T-helper 2 cell (primary cell): Measurements from ENCODE around the gene MT3.
"Not testable (repeated sequence)": the region's sequence is repeated elsewhere in the genome, so short reads cannot be mapped to it uniquely, and the experiment has no call there.

Experiments used
- DNase-seq, 5 experiments: peaks; one replicate each; pipeline versions ENCODE4 v3.0.0 to v3.0.0-alpha.2; 2012 to 2022

The MT3 gene

DNA sequence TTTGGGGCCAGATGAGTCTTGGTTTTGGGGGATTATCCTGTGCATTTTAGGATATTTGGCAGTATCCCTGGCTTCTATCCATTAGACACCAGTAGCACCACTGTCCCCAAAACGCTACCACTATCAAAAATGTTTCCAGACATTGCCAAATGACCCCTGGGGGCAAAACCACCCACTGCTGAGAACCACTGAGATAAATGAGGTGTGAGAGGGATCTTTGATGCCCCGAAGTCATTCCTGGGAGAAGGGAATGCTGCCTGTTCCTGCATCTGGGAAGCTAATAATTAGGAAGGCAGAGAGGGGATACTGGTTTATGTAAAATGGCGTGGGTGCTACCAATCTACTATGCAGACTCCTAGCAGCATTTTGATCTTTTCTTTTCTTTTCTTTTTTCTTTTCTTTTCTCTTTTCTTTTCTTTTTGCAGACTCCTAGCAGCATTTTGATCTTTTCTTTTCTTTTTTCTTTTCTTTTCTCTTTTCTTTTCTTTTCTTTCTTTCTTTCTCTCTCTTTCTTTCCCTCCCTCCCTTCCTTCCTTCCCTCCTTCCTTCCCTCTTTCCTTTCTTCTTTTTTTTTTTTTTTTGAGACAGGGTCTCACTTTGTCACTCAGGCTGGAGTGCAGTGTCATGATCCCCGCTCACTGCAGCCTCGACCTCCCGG is 8.8 kb upstream of the MT3 start:
- no peak for DNase-seq

DNA sequence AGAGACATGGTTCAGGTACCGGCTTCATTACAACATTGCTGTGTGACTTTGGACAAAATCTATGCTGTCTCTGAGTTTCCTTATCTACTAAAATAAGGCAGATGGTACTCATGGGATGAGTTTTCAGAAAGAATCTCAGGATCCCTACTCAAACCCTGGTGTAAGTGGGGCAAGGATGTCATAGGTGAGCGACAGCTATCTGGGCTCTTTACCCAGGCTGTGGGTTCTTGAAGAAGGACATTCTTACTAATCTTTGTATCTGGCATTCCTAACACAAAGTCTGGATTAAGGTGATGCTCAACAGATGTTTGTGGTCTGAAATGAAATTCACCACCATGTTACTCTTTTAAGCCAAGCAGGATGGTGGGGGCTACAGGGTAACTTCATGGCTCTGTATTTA is 6.4 kb upstream of the MT3 start:
- DNase-seq: not testable (repeated sequence)

DNA sequence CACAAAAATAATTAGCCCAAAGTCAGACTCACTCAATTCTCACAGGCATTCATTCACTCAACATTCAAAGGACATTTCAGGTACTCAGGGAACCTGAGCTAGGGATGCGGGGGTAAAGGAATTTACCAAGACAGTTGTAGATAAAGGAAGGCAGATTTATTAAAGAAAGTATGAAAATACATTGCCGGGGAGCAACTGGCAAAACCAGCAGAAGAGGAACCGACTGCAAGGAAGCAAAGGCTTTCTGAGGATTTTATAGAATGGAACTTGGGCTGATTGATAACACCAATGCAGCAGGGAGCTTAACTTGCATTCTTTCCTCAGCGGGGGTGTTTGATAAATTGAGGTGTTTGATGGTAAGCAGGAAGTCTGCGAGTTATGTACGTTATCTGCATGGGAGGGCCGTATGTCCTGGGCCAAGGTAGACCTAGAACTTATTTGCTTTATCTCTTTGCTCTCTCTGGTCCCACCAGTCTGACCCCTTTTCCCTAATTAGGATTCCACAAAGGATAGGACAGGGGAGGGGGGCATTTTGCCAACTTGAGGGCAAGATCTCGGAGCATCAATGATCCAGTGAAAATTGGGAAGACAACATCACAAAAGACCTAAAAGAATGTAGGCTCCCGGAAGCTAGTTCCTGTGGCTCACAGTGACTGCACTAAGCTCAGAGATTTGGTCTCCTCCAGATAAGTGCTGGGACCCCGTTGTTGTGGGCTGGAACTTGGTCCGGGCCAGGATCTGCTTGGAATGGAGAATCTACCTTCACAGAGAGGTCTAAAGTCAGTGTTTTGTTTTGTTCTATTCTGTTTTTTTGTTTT is 5.8 kb upstream of the MT3 start:
- DNase-seq: no peak

DNA sequence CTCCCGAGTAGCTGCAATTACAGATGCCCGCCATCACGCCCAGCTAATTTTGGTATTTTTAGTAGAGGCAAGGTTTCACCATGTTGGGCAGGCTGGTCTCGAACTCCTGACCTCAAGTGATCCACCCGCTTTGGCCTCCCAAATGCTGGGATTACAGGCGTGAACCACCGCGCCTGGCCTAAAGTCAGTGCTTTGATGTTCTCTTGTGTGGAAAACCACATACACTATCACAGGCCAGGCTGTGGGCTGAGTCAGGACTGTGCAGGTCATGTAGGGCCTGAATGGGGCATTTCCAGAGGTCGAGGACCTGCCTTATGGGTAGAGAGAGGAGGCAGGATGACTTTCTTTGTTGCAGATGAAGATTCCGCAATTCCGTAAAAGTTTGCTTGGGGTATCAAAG is 5.1 kb upstream of the MT3 start:
- no peak for DNase-seq

DNA sequence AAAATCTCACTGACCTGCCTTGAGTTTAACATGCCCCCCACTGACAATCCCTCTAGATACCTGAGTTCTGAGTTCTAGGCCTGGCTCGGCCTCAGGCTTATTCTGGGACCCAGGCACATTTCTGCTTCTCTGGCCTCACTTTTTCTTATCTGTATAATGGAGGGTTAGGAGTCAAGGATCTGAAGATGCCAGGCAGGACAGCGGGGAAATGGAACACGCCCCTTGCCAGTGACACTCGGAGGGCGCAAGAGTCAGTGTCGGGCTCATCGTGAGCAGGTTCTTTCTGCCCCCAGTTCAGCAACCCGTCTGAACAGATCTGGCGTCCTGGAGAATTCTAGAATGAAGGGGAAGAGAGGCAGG is 567 bp upstream of the MT3 start:
- DNase-seq: no peak

DNA sequence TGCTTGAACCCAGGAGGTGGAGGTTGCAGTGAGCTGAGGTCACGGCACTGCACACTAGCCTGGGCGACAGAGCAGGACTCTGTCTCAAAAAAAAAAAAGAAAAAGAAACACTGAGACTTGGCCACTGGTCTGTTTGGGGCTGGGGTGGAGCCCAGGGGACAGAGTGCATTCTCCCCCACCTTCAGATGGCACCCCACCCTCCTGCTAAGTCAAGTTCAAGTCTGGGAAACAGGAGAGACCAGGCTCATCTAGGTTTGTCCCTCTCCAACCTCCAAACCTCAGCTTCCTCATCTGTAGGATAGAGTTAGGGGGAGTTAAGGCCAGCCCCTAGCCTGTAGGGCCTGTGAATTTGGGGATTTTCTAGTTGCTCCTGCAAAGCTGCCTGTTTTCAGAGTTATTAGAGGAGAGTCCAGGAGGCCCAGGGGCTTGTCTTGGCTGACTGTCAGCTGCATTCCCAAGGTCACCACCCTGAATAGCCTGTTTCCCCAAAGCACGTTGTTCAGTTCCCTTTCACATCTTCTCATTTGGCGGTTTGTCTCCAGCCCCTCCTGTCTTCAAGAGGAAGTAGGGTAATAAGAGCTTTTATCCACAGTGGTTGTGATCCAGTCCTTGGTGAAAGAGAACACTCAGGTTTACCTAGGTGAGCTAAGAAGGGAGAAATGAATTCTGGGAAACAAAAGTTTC is 2.2 kb downstream of the MT3 start:
- DNase-seq: no peak

DNA sequence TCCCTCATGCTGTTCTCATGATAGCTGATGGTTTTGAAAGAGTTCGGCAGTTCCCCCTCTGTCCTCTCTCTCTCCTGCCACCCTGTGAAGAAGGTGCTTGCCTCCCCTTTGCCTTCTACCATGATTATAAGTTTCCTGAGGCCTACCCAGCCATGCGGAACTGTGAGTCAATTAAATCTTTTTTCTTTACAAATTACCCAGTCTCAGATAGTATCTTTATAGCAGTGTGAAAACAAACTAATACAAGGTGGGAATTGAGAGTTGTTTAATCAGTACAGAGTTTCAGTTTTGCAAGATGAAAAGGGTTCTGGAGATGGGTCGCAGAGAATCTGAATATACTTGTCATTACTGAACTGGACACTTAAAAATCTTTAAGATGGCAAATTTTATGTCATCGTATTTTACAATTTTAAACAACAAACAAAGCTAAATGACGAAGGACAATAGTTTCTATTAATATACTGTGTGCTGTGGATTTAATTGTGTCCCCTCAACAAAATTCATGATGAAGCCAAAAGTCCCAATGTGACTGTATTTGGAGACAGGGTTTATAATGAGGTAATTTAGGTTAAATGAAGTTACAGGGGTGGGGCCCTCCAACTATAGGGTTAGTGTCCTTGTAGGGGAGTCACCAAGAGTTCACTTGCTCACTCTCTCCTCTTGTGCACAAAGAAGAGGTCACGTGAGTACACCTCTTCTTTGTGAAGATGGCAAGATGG is 4.4 kb downstream of the MT3 start:
- DNase-seq: no peak

DNA sequence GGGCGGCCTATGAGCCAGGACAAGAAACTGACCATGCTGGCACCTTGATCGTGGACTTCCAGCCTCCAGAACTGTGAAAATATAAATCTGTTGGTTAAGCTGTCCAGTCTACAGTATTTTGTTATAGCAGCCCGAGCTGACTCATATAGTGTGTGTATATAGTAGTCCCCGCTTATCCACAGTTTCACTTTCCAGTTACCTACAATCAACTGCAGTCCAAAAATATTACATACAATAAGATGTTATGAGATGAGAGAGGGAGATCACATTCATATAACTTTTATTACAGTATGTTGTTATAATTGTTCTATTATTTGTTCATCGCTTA is 4.9 kb downstream of the MT3 start:
- no peak for DNase-seq

DNA sequence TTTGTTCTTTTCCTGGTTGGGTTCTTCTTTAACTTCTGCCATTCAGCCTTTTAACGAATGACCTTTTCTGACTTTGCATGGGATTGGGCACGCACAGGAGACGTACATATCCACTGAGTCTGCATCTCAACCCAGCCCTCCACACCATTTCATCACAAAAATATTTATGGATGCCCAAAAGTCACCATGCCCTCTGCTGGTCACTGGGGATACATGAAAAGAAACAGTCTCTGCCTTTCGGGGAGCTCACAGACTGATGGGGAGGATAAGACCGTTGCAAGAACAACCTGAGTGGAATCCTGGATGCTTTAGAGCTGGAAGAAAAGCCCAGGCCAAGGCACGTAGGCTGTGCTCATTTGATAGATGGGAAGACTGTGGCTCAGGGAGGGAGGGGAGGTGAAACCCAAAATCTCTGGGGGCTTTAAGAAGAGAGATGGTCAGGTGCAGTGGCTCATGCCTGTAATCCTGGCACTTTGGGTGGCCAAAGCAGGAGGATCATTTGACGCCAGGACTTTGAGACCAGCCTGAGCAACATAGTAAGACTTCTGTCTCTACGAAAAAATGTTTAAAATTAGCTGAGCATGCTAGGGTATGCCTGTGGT is 11.2 kb downstream of the MT3 start:
- DNase-seq: peak in 2 of 5 experiments; percentile 17 to 54

DNA sequence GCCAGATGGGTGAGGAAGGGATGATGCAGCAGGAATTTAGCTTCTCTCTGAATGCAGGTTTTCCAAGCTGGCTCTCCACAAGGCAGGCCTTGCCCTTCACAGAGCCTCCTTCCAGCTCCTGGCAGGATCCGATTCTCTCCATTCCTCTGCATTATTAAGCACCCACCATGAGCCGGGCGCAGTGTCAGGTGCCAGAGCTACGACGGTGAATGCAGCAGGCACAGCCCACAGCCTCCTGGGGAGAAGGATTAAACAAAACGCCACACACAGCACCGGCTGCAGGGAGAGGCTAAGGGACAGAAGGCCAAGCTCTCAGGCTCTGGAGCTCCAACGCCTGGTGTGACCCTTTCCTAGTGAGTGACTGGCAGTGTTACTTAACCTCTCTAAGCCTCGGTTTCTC is 12.0 kb downstream of the MT3 start:
- DNase-seq: no peak

DNA sequence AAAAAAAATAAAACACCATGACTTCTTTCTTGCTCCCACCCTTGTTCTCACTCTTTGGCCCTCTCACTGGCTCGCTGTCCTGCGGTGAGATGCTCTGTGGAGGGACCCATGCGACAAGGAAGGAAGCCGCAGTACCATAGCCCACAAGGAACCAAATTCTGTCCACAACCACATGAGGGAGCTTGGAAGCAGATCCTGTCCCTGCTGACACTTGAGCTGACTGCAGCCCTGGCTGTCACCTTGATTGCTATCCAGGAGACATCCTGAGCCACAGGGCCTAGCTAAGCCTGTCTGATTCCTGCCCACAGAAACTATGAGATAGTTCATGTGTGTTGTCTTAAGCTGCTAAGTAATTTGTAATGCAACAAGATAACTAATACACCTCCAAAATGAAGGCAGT is 14.3 kb downstream of the MT3 start:
- peak in 1 of 5 experiments; percentile 38 for DNase-seq

DNA sequence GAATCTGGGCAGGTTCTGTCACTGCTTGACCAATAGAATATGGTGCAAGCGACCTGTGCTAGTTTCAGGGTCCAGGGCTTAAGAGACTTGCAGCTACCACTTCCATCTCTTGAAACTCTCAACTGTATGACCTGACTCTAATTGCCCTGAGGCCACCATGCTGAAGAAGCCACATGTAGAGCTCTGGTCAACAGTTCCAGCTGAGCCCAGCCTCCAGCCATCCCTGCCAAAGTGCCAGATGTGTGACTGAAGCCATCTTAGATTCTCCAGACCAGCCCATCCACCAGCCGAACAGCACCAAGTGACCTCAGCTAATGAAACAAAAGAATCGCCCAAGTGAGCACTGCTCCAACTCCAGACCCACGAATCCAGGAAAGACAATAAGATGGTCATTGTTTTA is 15.6 kb downstream of the MT3 start:
- DNase-seq: no peak

DNA sequence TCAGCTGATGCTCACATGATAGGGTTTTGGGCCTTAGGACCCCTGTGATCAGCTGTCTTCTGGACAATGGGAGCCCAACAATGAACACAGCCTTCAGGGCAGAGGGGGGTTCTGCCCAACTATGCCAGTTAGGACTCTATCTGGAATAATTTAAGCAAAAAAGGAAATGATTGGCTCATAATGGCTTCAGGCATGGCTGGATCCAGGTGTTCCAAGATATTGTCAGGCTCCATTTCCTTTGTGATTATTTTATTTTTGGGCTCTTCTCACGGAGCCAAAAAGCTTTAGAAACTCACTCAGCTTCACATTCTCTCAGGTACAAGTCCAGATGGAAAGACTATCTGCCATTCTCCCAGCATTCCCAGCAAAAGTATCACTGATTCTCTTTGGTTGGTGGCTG is 16.1 kb downstream of the MT3 start:
- no peak for DNase-seq

DNA sequence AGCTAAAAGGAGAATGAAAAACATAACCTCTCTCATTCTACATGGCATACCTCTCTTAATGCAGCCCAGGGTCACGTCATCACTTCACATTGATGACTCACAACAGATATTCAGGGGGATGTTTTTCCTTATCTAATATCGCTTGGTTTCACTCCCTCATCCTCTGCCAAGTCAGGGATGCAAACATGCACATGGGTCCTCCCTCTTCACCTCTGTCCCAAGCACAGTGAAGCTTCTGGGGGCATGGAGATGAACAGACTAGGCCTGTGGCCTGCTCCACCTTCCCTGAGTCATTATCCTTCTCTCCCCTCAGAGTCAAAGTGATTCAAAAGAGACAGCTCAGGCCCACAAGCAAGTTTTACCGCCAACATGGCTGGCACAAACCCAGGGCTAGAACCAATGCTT is 16.7 kb downstream of the MT3 start:
- no peak for DNase-seq

DNA sequence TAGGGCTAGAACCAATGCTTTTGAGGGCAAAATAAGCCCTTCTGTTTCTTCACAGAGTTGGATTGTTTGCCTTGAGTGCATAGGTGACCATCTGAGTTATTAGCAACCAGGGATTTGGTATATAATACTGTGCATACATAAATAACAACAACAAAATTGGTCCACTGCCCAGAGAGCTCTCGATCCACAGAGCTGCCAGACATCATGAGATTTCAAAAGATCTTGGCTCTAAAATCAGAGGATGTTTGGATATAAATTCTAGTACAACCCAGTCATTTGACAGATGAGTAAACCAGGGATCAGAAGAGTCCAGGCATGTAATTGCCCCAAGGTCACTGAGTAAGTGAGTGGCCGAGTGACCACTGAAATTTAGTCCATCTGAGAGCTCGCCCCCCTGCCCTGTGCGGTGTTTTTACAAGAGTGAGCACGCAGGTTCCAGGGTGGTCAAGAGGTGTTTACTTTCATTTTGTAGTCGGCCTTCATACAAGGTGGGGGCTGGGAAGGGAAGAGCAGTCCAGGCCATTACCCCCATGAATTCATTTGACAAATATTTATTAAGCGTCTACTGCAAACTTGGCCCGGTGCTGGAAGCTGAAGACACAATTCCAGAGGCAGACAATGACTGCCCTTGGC is 17.3 kb downstream of the MT3 start:
- no peak for DNase-seq

DNA sequence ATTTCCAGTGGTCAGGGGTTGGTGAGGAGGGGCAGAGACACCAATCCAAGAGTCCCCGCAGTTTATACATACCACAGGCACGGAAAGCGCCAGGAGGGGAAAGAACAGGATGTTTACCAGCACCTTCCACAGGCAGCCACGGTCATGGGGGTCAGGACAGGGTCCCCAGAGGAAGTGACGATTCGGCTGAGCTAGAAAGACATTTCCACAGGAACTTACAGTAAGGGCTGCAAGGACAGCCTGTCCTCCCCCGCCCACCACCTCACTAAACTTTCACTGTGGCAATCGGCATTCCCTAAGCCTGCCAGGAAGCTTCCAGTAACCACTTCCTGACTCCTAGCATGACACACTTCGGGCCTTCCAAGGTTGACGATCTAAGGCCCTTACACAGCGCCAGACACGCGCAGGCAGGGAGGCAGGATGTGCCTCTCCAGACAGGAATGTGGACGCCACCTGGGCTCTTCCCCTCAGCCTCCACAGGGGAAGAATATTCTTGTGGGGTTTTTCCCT is 17.8 kb downstream of the MT3 start:
- DNase-seq: peak in 2 of 5 experiments; percentile 30 to 36

DNA sequence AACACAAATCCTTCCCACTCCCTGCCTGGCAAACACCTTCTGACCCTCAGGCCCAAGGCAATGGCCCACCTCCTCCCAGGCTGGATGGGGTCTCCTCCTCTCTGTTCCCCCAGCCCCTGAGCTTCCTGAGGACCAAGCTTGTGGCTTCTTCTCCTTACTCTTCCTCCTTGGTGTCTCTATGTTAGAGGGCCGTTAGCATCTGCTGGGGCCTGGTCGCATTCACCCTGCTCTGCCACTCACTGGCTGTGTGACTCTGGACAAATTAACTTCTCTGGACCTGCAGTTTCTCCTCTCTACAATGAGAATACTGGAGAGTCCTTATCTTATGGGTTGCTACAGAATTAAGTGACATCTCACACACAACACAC is 18.3 kb downstream of the MT3 start:
- no peak for DNase-seq

DNA sequence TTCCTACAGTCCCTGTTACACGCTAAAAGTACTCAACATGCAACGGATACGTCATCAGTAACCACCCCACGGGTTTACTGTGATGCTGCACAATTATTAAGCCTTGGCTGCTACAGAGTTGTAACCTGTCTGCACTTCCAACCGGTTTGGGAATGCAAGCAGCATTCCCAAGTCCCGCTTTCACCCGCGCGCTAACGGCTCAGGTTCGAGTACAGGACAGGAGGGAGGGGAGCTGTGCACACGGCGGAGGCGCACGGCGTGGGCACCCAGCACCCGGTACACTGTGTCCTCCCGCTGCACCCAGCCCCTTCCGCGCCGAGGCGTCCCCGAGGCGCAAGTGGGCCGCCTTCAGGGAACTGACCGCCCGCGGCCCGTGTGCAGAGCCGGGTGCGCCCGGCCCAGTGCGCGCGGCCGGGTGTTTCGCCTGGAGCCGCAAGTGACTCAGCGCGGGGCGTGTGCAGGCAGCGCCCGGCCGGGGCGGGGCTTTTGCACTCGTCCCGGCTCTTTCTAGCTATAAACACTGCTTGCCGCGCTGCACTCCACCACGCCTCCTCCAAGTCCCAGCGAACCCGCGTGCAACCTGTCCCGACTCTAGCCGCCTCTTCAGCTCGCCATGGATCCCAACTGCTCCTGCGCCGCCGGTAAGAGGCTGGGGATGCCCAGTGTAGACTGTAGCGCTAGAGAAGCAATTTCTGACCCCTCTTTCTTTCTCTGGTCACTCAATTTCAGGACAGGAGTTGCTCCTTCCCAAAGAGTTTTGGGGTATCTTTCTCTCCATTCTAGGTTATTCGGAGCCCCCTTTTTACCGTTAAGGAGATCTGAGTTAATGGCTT is 18.9 kb downstream of the MT3 start, which contains the start of gene MT2A:
Gene MT2A, plus strand, starts transcription at position 542 of the 833 bp plus-strand sequence. Its CDS starts 72 bp downstream, at position 614.
- peak; percentile 62 to 96 (median 79) for DNase-seq

DNA sequence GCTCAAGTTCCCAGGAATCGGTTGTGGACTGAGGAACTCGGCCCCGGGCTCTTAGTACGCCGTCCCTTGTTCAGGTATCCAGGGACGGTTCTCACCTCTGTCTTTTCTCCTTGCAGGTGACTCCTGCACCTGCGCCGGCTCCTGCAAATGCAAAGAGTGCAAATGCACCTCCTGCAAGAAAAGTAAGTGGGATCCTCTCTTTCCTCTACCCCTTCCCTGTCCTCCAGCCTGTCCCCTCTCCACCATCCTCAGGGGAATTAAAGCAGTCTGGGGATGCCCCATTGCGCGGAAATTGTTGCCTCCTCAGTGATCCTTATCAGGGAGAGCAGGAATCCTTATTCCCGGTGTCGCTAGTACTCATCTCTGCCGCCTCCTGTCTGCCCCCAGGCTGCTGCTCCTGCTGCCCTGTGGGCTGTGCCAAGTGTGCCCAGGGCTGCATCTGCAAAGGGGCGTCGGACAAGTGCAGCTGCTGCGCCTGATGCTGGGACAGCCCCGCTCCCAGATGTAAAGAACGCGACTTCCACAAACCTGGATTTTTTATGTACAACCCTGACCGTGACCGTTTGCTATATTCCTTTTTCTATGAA is 19.6 kb downstream of the MT3 start:
- no peak for DNase-seq

DNA sequence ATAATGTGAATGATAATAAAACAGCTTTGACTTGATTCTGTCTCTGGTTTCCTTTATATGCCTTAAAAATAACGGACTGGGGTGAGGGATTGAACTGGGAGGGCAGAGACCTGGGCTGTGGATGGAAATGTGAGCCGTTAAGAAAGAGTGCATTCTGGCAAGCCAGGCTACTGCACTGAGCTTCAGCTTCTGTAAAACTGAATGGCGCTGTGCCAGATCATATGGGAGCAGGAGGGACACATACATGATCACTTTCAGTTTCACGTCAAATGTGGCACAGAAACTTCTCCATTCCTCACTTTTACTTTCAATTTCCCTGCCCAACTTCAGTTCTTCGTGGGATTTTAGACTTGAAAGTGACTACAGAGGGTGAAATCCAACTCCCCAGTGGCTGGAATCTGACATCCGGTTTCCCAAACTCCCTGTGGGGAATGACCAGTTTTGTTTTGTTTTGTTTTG is 20.2 kb downstream of the MT3 start:
- DNase-seq: peak in 4 of 5 experiments; percentile 41 to 90 (median 63)
